22Rv1 (cell line): ENCODE results near the gene ISLR2.

Experiments used
- H3K27ac ChIP-seq: fragments of 450-650 bp; 2 replicates; pipeline ENCODE4 v1.5.1; 2017
- ZFX ChIP-seq: fragments of 450-650 bp; IDR thresholded peaks from 2 replicates; pipeline ENCODE4 v1.6.1; 2017; ENCODE audit warnings: antibody characterized with exemption, borderline replicate concordance
- TF ChIP-seq, protein P1 (sequence below): fragments of 450-650 bp; IDR thresholded peaks from 2 replicates; pipeline ENCODE4 v1.5.1; 2017; ENCODE audit warnings: mild to moderate bottlenecking

The ISLR2 gene

GRCh38 chr15:74185710-74186348, 55.4 kb downstream of the ISLR2 start:
- H3K27ac ChIP-seq = no peak overlapping the region
- TF ChIP-seq ZFX = no peak
- TF ChIP-seq, protein P1, sequence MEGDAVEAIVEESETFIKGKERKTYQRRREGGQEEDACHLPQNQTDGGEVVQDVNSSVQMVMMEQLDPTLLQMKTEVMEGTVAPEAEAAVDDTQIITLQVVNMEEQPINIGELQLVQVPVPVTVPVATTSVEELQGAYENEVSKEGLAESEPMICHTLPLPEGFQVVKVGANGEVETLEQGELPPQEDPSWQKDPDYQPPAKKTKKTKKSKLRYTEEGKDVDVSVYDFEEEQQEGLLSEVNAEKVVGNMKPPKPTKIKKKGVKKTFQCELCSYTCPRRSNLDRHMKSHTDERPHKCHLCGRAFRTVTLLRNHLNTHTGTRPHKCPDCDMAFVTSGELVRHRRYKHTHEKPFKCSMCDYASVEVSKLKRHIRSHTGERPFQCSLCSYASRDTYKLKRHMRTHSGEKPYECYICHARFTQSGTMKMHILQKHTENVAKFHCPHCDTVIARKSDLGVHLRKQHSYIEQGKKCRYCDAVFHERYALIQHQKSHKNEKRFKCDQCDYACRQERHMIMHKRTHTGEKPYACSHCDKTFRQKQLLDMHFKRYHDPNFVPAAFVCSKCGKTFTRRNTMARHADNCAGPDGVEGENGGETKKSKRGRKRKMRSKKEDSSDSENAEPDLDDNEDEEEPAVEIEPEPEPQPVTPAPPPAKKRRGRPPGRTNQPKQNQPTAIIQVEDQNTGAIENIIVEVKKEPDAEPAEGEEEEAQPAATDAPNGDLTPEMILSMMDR = no peak
